Measurements from ENCODE around the gene MATN4.
"Not testable (repeated sequence)": the region's sequence is repeated elsewhere in the genome, so short reads cannot be mapped to it uniquely, and the experiment has no call there.

DNA sequence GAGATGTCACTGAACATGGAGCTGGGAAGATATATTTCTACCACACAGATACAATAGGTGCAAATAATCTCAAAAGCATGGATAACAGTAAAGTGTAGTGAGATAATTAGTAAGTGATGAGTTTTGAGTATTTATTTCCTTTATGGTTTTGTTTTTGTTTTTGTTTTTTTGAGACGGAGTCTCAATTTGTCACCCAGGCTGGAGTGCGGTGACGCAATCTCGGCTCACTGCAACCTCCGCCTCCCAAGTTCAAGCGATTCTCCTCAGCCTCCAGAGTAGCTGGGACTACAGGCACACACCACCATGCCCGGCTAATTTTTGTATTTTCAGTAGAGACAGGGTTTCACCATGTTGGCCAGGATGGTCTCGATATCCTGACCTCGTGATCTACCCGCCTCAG is 42.7 kb upstream of the MATN4 start:
- TF ChIP-seq, protein P1, sequence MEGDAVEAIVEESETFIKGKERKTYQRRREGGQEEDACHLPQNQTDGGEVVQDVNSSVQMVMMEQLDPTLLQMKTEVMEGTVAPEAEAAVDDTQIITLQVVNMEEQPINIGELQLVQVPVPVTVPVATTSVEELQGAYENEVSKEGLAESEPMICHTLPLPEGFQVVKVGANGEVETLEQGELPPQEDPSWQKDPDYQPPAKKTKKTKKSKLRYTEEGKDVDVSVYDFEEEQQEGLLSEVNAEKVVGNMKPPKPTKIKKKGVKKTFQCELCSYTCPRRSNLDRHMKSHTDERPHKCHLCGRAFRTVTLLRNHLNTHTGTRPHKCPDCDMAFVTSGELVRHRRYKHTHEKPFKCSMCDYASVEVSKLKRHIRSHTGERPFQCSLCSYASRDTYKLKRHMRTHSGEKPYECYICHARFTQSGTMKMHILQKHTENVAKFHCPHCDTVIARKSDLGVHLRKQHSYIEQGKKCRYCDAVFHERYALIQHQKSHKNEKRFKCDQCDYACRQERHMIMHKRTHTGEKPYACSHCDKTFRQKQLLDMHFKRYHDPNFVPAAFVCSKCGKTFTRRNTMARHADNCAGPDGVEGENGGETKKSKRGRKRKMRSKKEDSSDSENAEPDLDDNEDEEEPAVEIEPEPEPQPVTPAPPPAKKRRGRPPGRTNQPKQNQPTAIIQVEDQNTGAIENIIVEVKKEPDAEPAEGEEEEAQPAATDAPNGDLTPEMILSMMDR (conservative IDR thresholded peaks at IDR 0.05) = not testable (repeated sequence)
- TF ChIP-seq EZH2 (IDR thresholded peaks at IDR 0.05; ENCODE audit: low read depth) = not testable (repeated sequence)
